Mesenchymal stem cell (in vitro differentiated cells and primary cell): ENCODE data around the gene OAS2.

Source experiments
- DNase-seq: peaks from one replicate; pipeline ENCODE4 v3.0.0-alpha.2; 2013
- H2AFZ ChIP-seq: one replicate; pipeline ENCODE4 v1.6.1; 2013; ENCODE audit warnings: low read depth, mild to moderate bottlenecking, control low read depth, inconsistent platforms, low read length, moderate library complexity
- H2AK5ac ChIP-seq: 2 replicates; pipeline ENCODE4 v1.6.1; 2013; ENCODE audit warnings: low read length, moderate library complexity, mild to moderate bottlenecking, inconsistent platforms; ENCODE audit not compliant: severe bottlenecking
- H2BK120ac ChIP-seq: one replicate; pipeline ENCODE4 v1.6.1; 2013; ENCODE audit warnings: low read depth, mild to moderate bottlenecking, inconsistent platforms, low read length, moderate library complexity
- H2BK12ac ChIP-seq, 2 experiments: one replicate each; pipeline ENCODE4 v1.6.1; 2013; ENCODE audit warnings: inconsistent platforms in 2 of 2, low read length in 2 of 2, mild to moderate bottlenecking in 2 of 2, moderate library complexity in 2 of 2, control low read depth in 1 of 2
- H2BK15ac ChIP-seq: one replicate; pipeline ENCODE4 v1.6.1; 2013; ENCODE audit warnings: mild to moderate bottlenecking, low read depth, inconsistent platforms; ENCODE audit not compliant: poor library complexity, severe bottlenecking
- H2BK5ac ChIP-seq: 2 replicates; pipeline ENCODE4 v1.6.1; 2013; ENCODE audit warnings: low read depth, mild to moderate bottlenecking, low read length, control low read depth, inconsistent platforms; ENCODE audit not compliant: poor library complexity, severe bottlenecking
- H3K14ac ChIP-seq, 2 experiments: one replicate each; pipeline ENCODE4 v1.6.1; 2013; ENCODE audit warnings: inconsistent platforms in 2 of 2, low read length in 2 of 2, control low read depth in 1 of 2, mild to moderate bottlenecking in 1 of 2, moderate library complexity in 1 of 2
- H3K18ac ChIP-seq, 2 experiments: one replicate each; pipeline ENCODE4 v1.6.1; 2013; ENCODE audit warnings: inconsistent platforms in 2 of 2, low read length in 2 of 2, control low read depth in 1 of 2, low read depth in 1 of 2, mild to moderate bottlenecking in 1 of 2
- H3K23ac ChIP-seq, 2 experiments: one replicate each; pipeline ENCODE4 v1.6.1; 2013; ENCODE audit warnings: inconsistent platforms in 2 of 2, low read length in 2 of 2, mild to moderate bottlenecking in 2 of 2, moderate library complexity in 2 of 2, control low read depth in 1 of 2
- H3K27ac ChIP-seq: 2 replicates; pipeline ENCODE4 v1.5.1; 2013; ENCODE audit warnings: mild to moderate bottlenecking, moderate library complexity, low read length, control low read depth, inconsistent platforms; ENCODE audit not compliant: poor library complexity, severe bottlenecking
- H3K27me3 ChIP-seq, 2 experiments: 2 replicates each; pipeline versions ENCODE4 v1.6.1 to v1.7.0; 2013; ENCODE audit warnings: low read length in 2 of 2, mild to moderate bottlenecking in 2 of 2, moderate library complexity in 2 of 2, control low read depth in 1 of 2, inconsistent platforms in 1 of 2; ENCODE audit not compliant: control insufficient read depth in 1 of 2, insufficient read depth in 1 of 2
- H3K36me3 ChIP-seq, 2 experiments: 2 replicates each; pipeline versions ENCODE4 v1.6.1 to v1.7.0; 2013; ENCODE audit warnings: low read length in 2 of 2, control low read depth in 1 of 2, inconsistent platforms in 1 of 2, low read depth in 1 of 2, mild to moderate bottlenecking in 1 of 2; ENCODE audit not compliant: insufficient read depth in 2 of 2, control insufficient read depth in 1 of 2
- H3K4ac ChIP-seq, 2 experiments: one replicate each; pipeline ENCODE4 v1.6.1; 2013; ENCODE audit warnings: inconsistent platforms in 2 of 2, low read length in 2 of 2, mild to moderate bottlenecking in 2 of 2, moderate library complexity in 2 of 2, control low read depth in 1 of 2, low read depth in 1 of 2
- H3K4me1 ChIP-seq: 2 replicates; pipeline ENCODE4 v1.6.1; 2013; ENCODE audit warnings: low read depth, low read length, control low read depth; ENCODE audit not compliant: control insufficient read depth, insufficient read depth
- H3K4me2 ChIP-seq: 2 replicates; pipeline ENCODE4 v1.6.1; 2013; ENCODE audit warnings: low read length, mild to moderate bottlenecking, inconsistent platforms; ENCODE audit not compliant: poor library complexity, severe bottlenecking
- H3K4me3 ChIP-seq, 2 experiments: 2 replicates each; pipeline versions ENCODE4 v1.5.1 to v1.7.0; 2013; ENCODE audit warnings: low read length in 2 of 2, mild to moderate bottlenecking in 2 of 2, control low read depth in 1 of 2, low read depth in 1 of 2; ENCODE audit not compliant: insufficient read depth in 1 of 2
- H3K79me1 ChIP-seq: replicated peaks from 2 replicates; pipeline ENCODE4 v1.6.1; 2013; ENCODE audit warnings: mild to moderate bottlenecking, control low read depth, low read length, inconsistent platforms; ENCODE audit not compliant: poor library complexity, severe bottlenecking
- H3K9ac ChIP-seq: 2 replicates; pipeline ENCODE4 v1.7.0; 2013; ENCODE audit warnings: mild to moderate bottlenecking, low read length, moderate library complexity
- H3K9me3 ChIP-seq: 2 replicates; pipeline ENCODE4 v1.7.0; 2013; ENCODE audit warnings: mild to moderate bottlenecking, low read length; ENCODE audit not compliant: control insufficient read depth
- H4K8ac ChIP-seq: one replicate; pipeline ENCODE4 v1.6.1; 2013; ENCODE audit warnings: inconsistent platforms, mild to moderate bottlenecking, low read length, moderate library complexity
- H4K91ac ChIP-seq: one replicate; pipeline ENCODE4 v1.6.1; 2013; ENCODE audit warnings: mild to moderate bottlenecking, low read length, inconsistent platforms
- WGBS: methylation state at CpG from one replicate; pipeline ENCODE4 v1.1.7; 2013; ENCODE audit warnings: mixed read lengths; 5-methylcytosine and 5-hydroxymethylcytosine counted together

Gene OAS2

GRCh38 chr12:113059071-113059595 lies 80.8 kb downstream of the OAS2 start:
- Histone ChIP-seq H2AK5ac (no peak overlapping the region), H3K4me2 (no peak overlapping the region), H3K27me3 (peaks cover 79 to 92% of the 10 kb centered on the region in 2 experiments), H3K4me3 (no peak overlapping the region), H3K36me3 (no peaks in the 10 kb centered on the region), H2BK5ac (no peak overlapping the region), H3K18ac (no peak overlapping the region), H3K79me1 (no peaks in the 10 kb centered on the region), H2BK12ac (no peak overlapping the region), H3K9ac (no peak overlapping the region), H3K14ac (no peak overlapping the region), H2AFZ (no peak overlapping the region), H4K91ac (no peak overlapping the region), H2BK120ac (no peak overlapping the region), H3K9me3 (no peaks in the 10 kb centered on the region), H3K23ac (no peak overlapping the region), H3K4ac (no peak overlapping the region), H3K4me1 (peaks cover 22% of the 10 kb centered on the region), H4K8ac (no peak overlapping the region), H2BK15ac (no peak overlapping the region), H3K27ac (no peak overlapping the region)
- DNase-seq = no peak
- 88% methylated on average over 8 of the region's 8 CpGs for WGBS

DNA sequence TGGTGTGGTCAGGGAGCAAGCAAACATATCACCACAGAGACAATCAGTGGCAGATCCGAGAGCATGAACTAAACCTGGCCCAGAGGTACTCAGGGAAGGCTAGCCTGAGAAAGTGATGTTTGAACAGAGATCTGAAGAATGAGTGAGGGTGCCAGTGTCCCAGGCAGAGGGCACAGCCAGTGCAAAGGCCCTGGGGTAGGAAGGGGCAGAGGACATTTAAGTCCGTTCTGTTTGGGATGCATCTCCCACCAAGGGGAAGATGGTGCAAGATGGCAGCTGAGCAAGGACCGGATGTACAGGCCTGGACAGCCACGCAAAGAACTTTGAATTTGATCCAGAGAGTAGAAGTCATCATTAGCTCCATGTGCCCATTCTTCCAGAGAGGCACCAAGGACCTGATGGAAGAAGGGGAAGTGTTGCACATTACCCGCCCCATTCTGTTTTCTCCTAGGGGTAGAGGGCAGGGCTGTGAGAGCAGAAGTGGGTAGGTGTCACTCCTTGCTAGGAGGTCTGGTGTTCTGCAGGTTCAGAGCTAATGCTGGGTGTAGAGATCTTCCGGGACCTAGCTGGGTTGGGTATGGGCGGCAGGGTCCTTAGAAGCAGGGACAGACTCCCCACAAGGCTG lies 82.1 kb downstream of the OAS2 start:
- no peak overlapping the region for H4K91ac ChIP-seq
- no peak overlapping the region for H3K27ac ChIP-seq
- peaks cover 22% of the 10 kb centered on the region for H3K4me1 ChIP-seq
- H3K23ac ChIP-seq = no peak overlapping the region
- H3K4me3 ChIP-seq = no peak overlapping the region
- DNase-seq = no peak
- H2BK15ac ChIP-seq = no peak overlapping the region
- no peaks in the 10 kb centered on the region for H3K36me3 ChIP-seq
- H2AFZ ChIP-seq = no peak overlapping the region
- no peak overlapping the region for H2BK12ac ChIP-seq
- peaks cover 75 to 91% of the 10 kb centered on the region in 2 experiments for H3K27me3 ChIP-seq
- no peak overlapping the region for H4K8ac ChIP-seq
- H2BK5ac ChIP-seq = no peak overlapping the region
- no peaks in the 10 kb centered on the region for H3K9me3 ChIP-seq
- H3K79me1 ChIP-seq = no peaks in the 10 kb centered on the region
- 90% methylated on average over 7 of the region's 7 CpGs for WGBS
- no peak overlapping the region for H3K4me2 ChIP-seq
- H2AK5ac ChIP-seq = no peak overlapping the region
- no peak overlapping the region for H3K4ac ChIP-seq
- no peak overlapping the region for H3K14ac ChIP-seq
- H3K9ac ChIP-seq = no peak overlapping the region
- no peak overlapping the region for H2BK120ac ChIP-seq
- H3K18ac ChIP-seq = no peak overlapping the region

DNA sequence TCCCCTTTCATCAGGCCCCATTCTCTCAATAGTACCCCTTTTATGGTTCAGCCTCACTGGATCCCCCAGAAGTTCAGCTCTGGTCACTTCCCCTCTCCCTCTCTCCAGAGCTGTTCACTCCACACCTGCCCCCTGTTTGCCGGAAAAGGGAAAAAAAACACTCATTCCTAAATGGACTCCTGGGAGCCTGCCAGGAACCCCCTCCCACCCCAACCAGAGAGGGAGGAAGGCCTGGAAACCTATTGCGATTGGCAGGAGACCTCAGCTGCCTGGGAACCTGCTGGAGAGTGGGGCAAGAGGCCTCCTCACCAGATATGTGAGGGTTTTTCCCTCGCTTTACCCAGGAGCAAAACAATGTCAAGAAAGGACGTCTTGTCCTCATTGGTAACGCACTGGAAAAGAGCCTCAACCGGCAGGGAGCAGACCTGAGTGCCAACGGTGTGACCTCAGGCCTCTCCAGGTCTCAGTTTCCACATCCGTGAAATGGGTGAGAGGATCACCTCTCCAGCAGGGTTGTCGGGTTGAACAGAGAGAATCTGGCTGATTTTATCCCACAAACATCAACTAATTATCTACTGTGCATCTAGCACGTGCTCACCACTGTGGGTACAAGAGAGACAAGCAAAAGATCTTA lies 82.9 kb downstream of the OAS2 start:
- H3K18ac ChIP-seq = no peak overlapping the region
- no peak overlapping the region for H3K4me3 ChIP-seq
- H3K27ac ChIP-seq = no peak overlapping the region
- H4K8ac ChIP-seq = no peak overlapping the region
- H2BK12ac ChIP-seq = no peak overlapping the region
- no peak overlapping the region for H3K23ac ChIP-seq
- WGBS = 71% methylated on average over 10 of the region's 10 CpGs
- H3K4ac ChIP-seq = no peak overlapping the region
- no peak overlapping the region for H3K9ac ChIP-seq
- H3K36me3 ChIP-seq = no peaks in the 10 kb centered on the region
- H3K27me3 ChIP-seq = peaks cover 67 to 90% of the 10 kb centered on the region in 2 experiments
- no peak overlapping the region for H2BK120ac ChIP-seq
- no peak overlapping the region for H2AFZ ChIP-seq
- no peak overlapping the region for H2BK15ac ChIP-seq
- no peak for DNase-seq
- H2AK5ac ChIP-seq = no peak overlapping the region
- H3K79me1 ChIP-seq = no peaks in the 10 kb centered on the region
- H3K4me2 ChIP-seq = no peak overlapping the region
- no peak overlapping the region for H4K91ac ChIP-seq
- no peak overlapping the region for H3K14ac ChIP-seq
- no peak overlapping the region for H2BK5ac ChIP-seq
- H3K4me1 ChIP-seq = peaks cover 22% of the 10 kb centered on the region
- no peaks in the 10 kb centered on the region for H3K9me3 ChIP-seq
